ENCODE results near the gene BCS1L.

BCS1L gene

GRCh38 chr2:218659258-218659987 is at the start of gene BCS1L, which contains the start of gene ZNF142:
BCS1L (plus strand) TSS chr2:218659683; CDS start chr2:218660988, 1,305 bp downstream.
ZNF142 (minus strand) TSS chr2:218659623; CDS start chr2:218656429, 3,194 bp downstream.
- peak; percentile 93 for DNase-seq

GRCh38 chr2:218615868-218616315 is 43.6 kb upstream of the BCS1L start:
- no peak for DNase-seq

GRCh38 chr2:218618102-218618860 is 41.2 kb upstream of the BCS1L start:
- no peak for DNase-seq

GRCh38 chr2:218621007-218621406 is 38.5 kb upstream of the BCS1L start:
- no peak for DNase-seq

- no peak for DNase-seq
These were observed 36.7 kb upstream of the BCS1L start for GRCh38 chr2:218622606-218623365.

- no peak for DNase-seq
These were observed 36.1 kb upstream of the BCS1L start for GRCh38 chr2:218623366-218623705.

- no peak for DNase-seq
These were observed 33.1 kb upstream of the BCS1L start for GRCh38 chr2:218626369-218626768.

- no peak for DNase-seq
These were observed 31.5 kb upstream of the BCS1L start for GRCh38 chr2:218627939-218628338.

GRCh38 chr2:218631837-218632236 is 27.6 kb upstream of the BCS1L start:
- DNase-seq, result no peak

- no peak for DNase-seq
These were observed 23.8 kb upstream of the BCS1L start for GRCh38 chr2:218635719-218636118.

GRCh38 chr2:218638372-218638771 is 21.1 kb upstream of the BCS1L start:
- DNase-seq, result no peak

GRCh38 chr2:218642121-218642656 is 17.3 kb upstream of the BCS1L start:
- no peak for DNase-seq

GRCh38 chr2:218642786-218643185 is 16.7 kb upstream of the BCS1L start:
- no peak for DNase-seq

GRCh38 chr2:218643751-218644310 is 15.7 kb upstream of the BCS1L start:
- no peak for DNase-seq

- DNase-seq, result no peak
These were observed 14.8 kb upstream of the BCS1L start for GRCh38 chr2:218644721-218645120.

- DNase-seq, result no peak
These were observed 14.4 kb upstream of the BCS1L start for GRCh38 chr2:218645126-218645525.

- DNase-seq, result peak; percentile 60
These were observed 11.2 kb upstream of the BCS1L start for GRCh38 chr2:218648088-218648786.

- no peak for DNase-seq
These were observed 10.7 kb upstream of the BCS1L start for GRCh38 chr2:218648787-218649100.

GRCh38 chr2:218655751-218656150 is 3.7 kb upstream of the BCS1L start:
- no peak for DNase-seq

- peak; percentile 50 for DNase-seq
These were observed 719 bp upstream of the BCS1L start for GRCh38 chr2:218658671-218659257.

- DNase-seq, result no peak
These were observed 490 bp downstream of the BCS1L start for GRCh38 chr2:218659988-218660358.

- DNase-seq, result no peak
These were observed 2.9 kb downstream of the BCS1L start for GRCh38 chr2:218662377-218662776.

Data from CD4-positive, alpha-beta T cell treated with Interleukin-10 for 1 hour (primary cell).